B cell (primary cell): ENCODE measurements around the gene CIZ1. TPM values are rescaled to one million over a fixed set of nuclear protein-coding genes. Genes with fewer than 3 reads are reported as not detected.
A peak's percentile ranks its signal among the peaks of the same experiment; 100 is the strongest.

Source experiments
- ATAC-seq: fragments of 200-7000 bp; cut with Tn5 transposase; one replicate; pipeline ENCODE4 v1.10.0; 2021; ENCODE audit warnings: low read depth, mild to moderate bottlenecking, moderate number of reproducible peaks, moderate library complexity
- CTCF ChIA-PET: fragments of 350-600 bp; sonication (Branson Sonifier 250); formaldehyde crosslinking; loops from one replicate; lab custom pipeline; 2021; ENCODE audit warnings: antibody characterized with exemption, inconsistent platforms; lab: Charles Lee
- POLR2A ChIA-PET: fragments of 350-600 bp; sonication (Branson Sonifier 250); formaldehyde crosslinking; loops from one replicate; lab custom pipeline; 2021; ENCODE audit warnings: antibody characterized with exemption; lab: Charles Lee
- DNase-seq: peaks from one replicate; pipeline ENCODE4 v3.0.0; 2013
- H2AFZ ChIP-seq: 2 replicates; pipeline ENCODE4 v1.6.1; 2012; ENCODE audit warnings: mild to moderate bottlenecking, low read depth, low read length; ENCODE audit not compliant: insufficient read depth, poor library complexity, severe bottlenecking
- H3K27ac ChIP-seq, 2 donors: 1 replicate in 1 of 2; 2 replicates in 1 of 2; pipeline ENCODE4 v1.5.1; 2012 to 2013; ENCODE audit warnings: low read length in 2 of 2, mild to moderate bottlenecking in 2 of 2, moderate library complexity in 1 of 2
- H3K27me3 ChIP-seq, 4 experiments: fragments of 200-600 bp in 1 of 4; sonication (generic) in 1 of 4; replicated peaks in 1 of 4; 1 replicate in 2 of 4; 2 replicates in 2 of 4; pipeline versions ENCODE4 v1.6.1 to v1.7.0; 2013 to 2016; ENCODE audit warnings: low read length in 3 of 4, mild to moderate bottlenecking in 2 of 4, mixed read lengths in 1 of 4, moderate library complexity in 1 of 4; ENCODE audit not compliant: insufficient read depth in 4 of 4, control insufficient read depth in 3 of 4; ENCODE audit errors: control extremely low read depth in 1 of 4
- H3K36me3 ChIP-seq, 2 experiments: replicated peaks in 1 of 2; 1 replicate in 1 of 2; 2 replicates in 1 of 2; pipeline versions ENCODE4 v1.6.1 to v1.7.1; 2013; ENCODE audit warnings: low read length in 1 of 2; ENCODE audit not compliant: insufficient read depth in 2 of 2, control insufficient read depth in 1 of 2; ENCODE audit errors: control extremely low read depth in 1 of 2, extremely low read depth in 1 of 2
- H3K4me1 ChIP-seq, 2 donors: fragments of 200-600 bp in 1 of 2; sonication (generic) in 1 of 2; 1 replicate in 1 of 2; 2 replicates in 1 of 2; pipeline versions ENCODE4 v1.5.1 to v1.6.1; 2013 to 2017; ENCODE audit warnings: low read length in 2 of 2; ENCODE audit not compliant: control insufficient read depth in 2 of 2, insufficient read depth in 2 of 2
- H3K4me2 ChIP-seq: replicated peaks from 2 replicates; pipeline ENCODE3; 2012; ENCODE audit warnings: mild to moderate bottlenecking, low read depth, low read length; ENCODE audit not compliant: poor library complexity, severe bottlenecking
- H3K4me3 ChIP-seq, 5 experiments: fragments of 200-600 bp in 1 of 5; sonication (generic) in 1 of 5; 1 replicate in 3 of 5; 2 replicates in 2 of 5; pipeline versions ENCODE4 v1.5.1 to v1.7.0; 2011 to 2016; ENCODE audit warnings: low read length in 4 of 5, mild to moderate bottlenecking in 4 of 5, low read depth in 2 of 5, control low read depth in 1 of 5, moderate library complexity in 1 of 5; ENCODE audit not compliant: insufficient read depth in 1 of 5; ENCODE audit errors: control extremely low read depth in 1 of 5, extremely low read depth in 1 of 5
- H3K79me2 ChIP-seq: fragments of 200-600 bp; sonication (generic); one replicate; pipeline ENCODE4 v1.6.0; 2016; ENCODE audit warnings: low read length; ENCODE audit not compliant: control insufficient read depth, insufficient read depth
- H3K9ac ChIP-seq: fragments of 200-600 bp; sonication (generic); 2 replicates; pipeline ENCODE4 v1.6.1; 2017; ENCODE audit warnings: mild to moderate bottlenecking, low read length, moderate library complexity
- H3K9me3 ChIP-seq, 3 donors: one replicate each; pipeline versions ENCODE4 v1.6.1 to v1.7.1; 2013; ENCODE audit warnings: low read length in 2 of 3; ENCODE audit not compliant: control insufficient read depth in 2 of 3, insufficient read depth in 1 of 3; ENCODE audit errors: control extremely low read depth in 1 of 3
- H4K20me1 ChIP-seq: 2 replicates; pipeline ENCODE4 v1.6.0; 2012; ENCODE audit warnings: mild to moderate bottlenecking, low read length; ENCODE audit not compliant: insufficient read depth, control insufficient read depth, poor library complexity, severe bottlenecking
- H3K27ac Mint-ChIP-seq: one replicate; pipeline ENCODE4 v1.8.0; 2021; ENCODE audit warnings: mixed read lengths
- H3K27me3 Mint-ChIP-seq: one replicate; pipeline ENCODE4 v1.8.0; 2021; ENCODE audit warnings: mixed read lengths
- H3K4me1 Mint-ChIP-seq: one replicate; pipeline ENCODE4 v1.8.0; 2021; ENCODE audit warnings: mixed read lengths
- H3K4me3 Mint-ChIP-seq: one replicate; pipeline ENCODE4 v1.8.0; 2021; ENCODE audit warnings: mixed read lengths
- H3K9me3 Mint-ChIP-seq: one replicate; pipeline ENCODE4 v1.8.0; 2022; ENCODE audit warnings: mixed read lengths; ENCODE audit not compliant: insufficient read depth
- EZH2 ChIP-seq: IDR thresholded peaks from 2 replicates; pipeline ENCODE4 v1.6.1; 2012; ENCODE audit warnings: borderline replicate concordance, low read depth, mild to moderate bottlenecking, moderate library complexity, low read length; ENCODE audit not compliant: insufficient read depth, poor library complexity, severe bottlenecking
- WGBS: methylation state at CpG from one replicate; pipeline ENCODE4 v1.1.5; 2013; ENCODE audit warnings: missing lambda C conversion rate; ENCODE audit not compliant: insufficient coverage; 5-methylcytosine and 5-hydroxymethylcytosine counted together
- intact Hi-C: fragments of 100-400 bp; cut with micrococcal nuclease; formaldehyde crosslinking; loops from one replicate; pipeline ENCODE4 v1.10.0; 2022
- polyA plus RNA-seq: library from polyadenylated mRNA; depleted of rRNA; stranded (reverse); fragments of >200 nt; gene quantifications from 2 replicates; pipeline ENCODE4 v1.2.3, GENCODE V29; 2012
- total RNA-seq, 2 donors: library from RNA; stranded (reverse); fragments of 120-200 nt in 1 of 2; gene quantifications; 1 replicate in 1 of 2; 2 replicates in 1 of 2; pipeline versions ENCODE4 v1.2.3 to v1.2.4, GENCODE V29; 2013 to 2022
- TF ChIP-seq, protein P1 (sequence below): fragments of 200-600 bp; IDR thresholded peaks from one replicate; pipeline ENCODE4 v1.8.0; 2022; ENCODE audit warnings: antibody characterized with exemption, mild to moderate bottlenecking

CIZ1 gene
- total and polyA plus RNA-seq, 2 donors (not counting 1 experiment from before 2014, with no cell fraction given), result 79.9 to 160 TPM

DNA sequence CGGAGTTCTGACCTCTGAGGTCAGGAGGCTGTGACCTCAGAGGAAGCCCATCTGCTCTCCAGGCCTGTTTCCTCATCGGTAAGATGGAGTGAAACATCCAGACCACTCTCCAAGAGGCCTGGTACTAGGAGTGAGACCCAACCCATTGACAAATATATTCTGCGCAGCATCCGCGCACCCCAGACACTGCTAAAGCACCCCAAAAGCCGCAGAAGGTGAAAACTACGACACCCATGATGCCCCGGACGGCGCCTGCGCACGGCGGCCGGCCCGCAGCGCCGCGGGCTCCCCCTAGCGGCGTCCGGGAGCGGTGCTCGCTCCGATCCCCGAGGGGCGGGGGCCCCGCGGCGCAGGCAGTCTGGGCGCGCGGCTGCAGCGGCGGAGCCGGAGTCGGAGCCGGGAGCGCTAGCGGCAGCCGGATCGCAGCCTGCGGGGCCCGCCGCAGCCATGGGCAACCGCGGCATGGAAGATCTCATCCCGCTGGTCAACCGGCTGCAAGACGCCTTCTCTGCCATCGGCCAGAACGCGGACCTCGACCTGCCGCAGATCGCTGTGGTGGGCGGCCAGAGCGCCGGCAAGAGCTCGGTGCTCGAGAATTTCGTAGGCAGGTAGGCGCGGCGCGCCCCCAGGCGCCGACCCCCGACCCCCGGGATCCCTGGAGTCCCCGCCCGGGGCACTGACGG lies 11.8 kb upstream of the CIZ1 start, which contains the start of gene DNM1:
Gene DNM1 (plus strand): TSS at position 356 of the 683 bp plus-strand sequence. CDS start 92 bp downstream, at position 448.
- Histone ChIP-seq H3K9ac (peak within 1 kb of the TSS; percentile 66), H2AFZ (peak within 1 kb of the TSS; percentile 79), H3K4me2 (peak within 1 kb of the TSS; percentile 97), H3K79me2 (no peaks in the 10 kb centered on the region), H3K27me3 (peaks cover 0 to 29% (median 8%) of the 10 kb centered on the region in 4 experiments), H4K20me1 (no peaks in the 10 kb centered on the region), H3K27ac (peak within 1 kb of the TSS in 1 of 2 donors; percentile 11), H3K4me3 (peak within 1 kb of the TSS in 4 of 5 experiments; percentile 42 to 64 (median 58)), H3K36me3 (no peaks in the 10 kb centered on the region), H3K4me1 (peaks cover 12 to 16% of the 10 kb centered on the region in 2 donors), H3K9me3 (no peaks in the 10 kb centered on the region)
- ATAC-seq (peak; percentile 97), DNase-seq (peak; percentile 86)
- Mint-ChIP-seq H3K4me1 (peaks cover 9% of the 10 kb centered on the region), H3K27ac (peak within 1 kb of the TSS; percentile 80), H3K27me3 (peaks cover 21% of the 10 kb centered on the region), H3K9me3 (no peaks in the 10 kb centered on the region), H3K4me3 (peak within 1 kb of the TSS; percentile 90)
- intact Hi-C loops, result loop anchor here (1.0 kb wide), 3 partner anchors 12 to 47 kb away; partner anchors contain the start of gene CIZ1
- POLR2A ChIA-PET, result interaction anchor here (0.7 kb wide), 1 partner anchor 15 kb away, joined by 3 read pairs; no protein-coding TSS in a partner anchor
- CTCF ChIA-PET, result interaction anchor here (1.1 kb wide), 1 partner anchor 47 kb away, joined by 3 read pairs; no protein-coding TSS in a partner anchor
- no peak for TF ChIP-seq EZH2
- TF ChIP-seq, protein P1, sequence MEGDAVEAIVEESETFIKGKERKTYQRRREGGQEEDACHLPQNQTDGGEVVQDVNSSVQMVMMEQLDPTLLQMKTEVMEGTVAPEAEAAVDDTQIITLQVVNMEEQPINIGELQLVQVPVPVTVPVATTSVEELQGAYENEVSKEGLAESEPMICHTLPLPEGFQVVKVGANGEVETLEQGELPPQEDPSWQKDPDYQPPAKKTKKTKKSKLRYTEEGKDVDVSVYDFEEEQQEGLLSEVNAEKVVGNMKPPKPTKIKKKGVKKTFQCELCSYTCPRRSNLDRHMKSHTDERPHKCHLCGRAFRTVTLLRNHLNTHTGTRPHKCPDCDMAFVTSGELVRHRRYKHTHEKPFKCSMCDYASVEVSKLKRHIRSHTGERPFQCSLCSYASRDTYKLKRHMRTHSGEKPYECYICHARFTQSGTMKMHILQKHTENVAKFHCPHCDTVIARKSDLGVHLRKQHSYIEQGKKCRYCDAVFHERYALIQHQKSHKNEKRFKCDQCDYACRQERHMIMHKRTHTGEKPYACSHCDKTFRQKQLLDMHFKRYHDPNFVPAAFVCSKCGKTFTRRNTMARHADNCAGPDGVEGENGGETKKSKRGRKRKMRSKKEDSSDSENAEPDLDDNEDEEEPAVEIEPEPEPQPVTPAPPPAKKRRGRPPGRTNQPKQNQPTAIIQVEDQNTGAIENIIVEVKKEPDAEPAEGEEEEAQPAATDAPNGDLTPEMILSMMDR, result peak; percentile 90
- WGBS, result under 1% methylated on average over 72 of the region's 72 CpGs

DNA sequence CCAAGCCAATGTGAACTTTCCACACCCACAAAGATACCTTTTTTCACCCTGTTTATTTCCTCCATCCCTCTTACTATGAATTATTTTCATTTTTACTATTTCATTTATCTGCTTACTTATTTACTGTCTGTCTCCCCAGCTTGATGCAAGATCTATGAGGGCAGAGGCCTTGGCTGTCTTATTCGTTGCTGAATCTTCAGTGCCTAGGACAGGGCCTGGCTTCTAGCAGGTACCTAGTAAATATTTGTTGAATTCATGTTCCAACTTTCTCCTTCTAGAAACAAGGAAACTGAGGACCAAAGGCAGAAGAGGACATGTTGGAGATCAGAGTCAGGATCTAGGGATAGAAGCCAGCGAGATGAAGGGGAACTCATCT lies 11.3 kb upstream of the CIZ1 start:
- Histone ChIP-seq H3K9ac (peak overlapping the region; percentile 39), H3K36me3 (no peaks in the 10 kb centered on the region), H3K79me2 (no peaks in the 10 kb centered on the region), H3K4me2 (peak overlapping the region; percentile 97), H3K4me1 (peaks cover 12 to 16% of the 10 kb centered on the region in 2 donors), H3K27ac (peak overlapping the region in 1 of 2 donors; percentile 11), H2AFZ (peak overlapping the region; percentile 79), H4K20me1 (no peaks in the 10 kb centered on the region), H3K9me3 (no peaks in the 10 kb centered on the region), H3K4me3 (peak overlapping the region in 3 of 5 experiments; percentile 27 to 64 (median 34)), H3K27me3 (peaks cover 0 to 29% (median 8%) of the 10 kb centered on the region in 4 experiments)
- 8% methylated on average over 1 of the region's 2 CpGs for WGBS
- no peaks in the 10 kb centered on the region for H3K9me3 Mint-ChIP-seq
- H3K27me3 Mint-ChIP-seq, result peaks cover 21% of the 10 kb centered on the region
- DNase-seq (no peak), ATAC-seq (no peak)
- intact Hi-C loops, result loop anchor here (1.0 kb wide), 3 partner anchors 11 to 48 kb away; partner anchors contain the start of gene CIZ1
- H3K4me3 Mint-ChIP-seq, result peak overlapping the region; percentile 90
- no peak for TF ChIP-seq EZH2
- TF ChIP-seq, protein P1, result no peak
- POLR2A ChIA-PET, result no interaction called here
- H3K4me1 Mint-ChIP-seq, result peaks cover 9% of the 10 kb centered on the region
- CTCF ChIA-PET, result no interaction called here
- no peak overlapping the region for H3K27ac Mint-ChIP-seq
